Spinal cord (tissue), 10 donors: ENCODE results near the gene TMEM200A. TPM values are rescaled to one million over a fixed set of nuclear protein-coding genes. Genes with fewer than 3 reads are reported as not detected.

Source experiments
- DNase-seq, 6 donors: peaks; one replicate each; pipeline versions ENCODE4 v3.0.0 to v3.0.0-alpha.2; 2013 to 2015; ENCODE audit warnings: low spot score in 6 of 6, low read depth in 4 of 6
- H3K27ac ChIP-seq: one replicate; pipeline ENCODE4 v1.5.1; 2013; ENCODE audit warnings: low read depth, low read length, control low read depth
- H3K27me3 ChIP-seq: one replicate; pipeline ENCODE4 v1.6.1; 2013; ENCODE audit warnings: low read length; ENCODE audit not compliant: control insufficient read depth, insufficient read depth
- H3K36me3 ChIP-seq: one replicate; pipeline ENCODE4 v1.6.1; 2013; ENCODE audit warnings: low read length; ENCODE audit not compliant: control insufficient read depth, insufficient read depth
- H3K4me1 ChIP-seq: one replicate; pipeline ENCODE4 v1.6.1; 2013; ENCODE audit warnings: low read length; ENCODE audit not compliant: control insufficient read depth, insufficient read depth
- H3K4me3 ChIP-seq: one replicate; pipeline ENCODE4 v1.5.1; 2013; ENCODE audit warnings: low read depth, low read length, control low read depth
- H3K9me3 ChIP-seq: one replicate; pipeline ENCODE4 v1.6.1; 2013; ENCODE audit warnings: low read length; ENCODE audit not compliant: control insufficient read depth, insufficient read depth
- WGBS: methylation state at CpG from one replicate; pipeline ENCODE4 v1.1.5; 2013; ENCODE audit warnings: missing lambda C conversion rate; ENCODE audit not compliant: insufficient coverage; 5-methylcytosine and 5-hydroxymethylcytosine counted together
- polyA plus RNA-seq, 2 donors: library from polyadenylated mRNA; unstranded; fragments of 120-200 nt; gene quantifications; one replicate each; pipeline ENCODE4 v1.2.1, GENCODE V29; 2013; ENCODE audit not compliant: insufficient read length in 2 of 2
- total RNA-seq, 2 donors: library from RNA; depleted of rRNA in 1 of 2; stranded (reverse); fragments of 120-200 nt in 1 of 2; fragments of >200 nt in 1 of 2; gene quantifications; one replicate each; pipeline versions ENCODE4 v1.2.3 to v1.2.4, GENCODE V29; 2013 to 2014
- donor health status: healthy.

The TMEM200A gene
- total and polyA plus RNA-seq, 4 donors: 8.8 to 13.6 (median 10.6) TPM

- Histone ChIP-seq H3K9me3 (no peaks in the 10 kb centered on the region), H3K27me3 (no peaks in the 10 kb centered on the region), H3K36me3 (no peaks in the 10 kb centered on the region), H3K4me1 (no peaks in the 10 kb centered on the region), H3K27ac (no peak overlapping the region), H3K4me3 (no peak overlapping the region)
- no CpG with 5 or more reads among the region's 4 CpGs for WGBS
- no peak for DNase-seq
These were observed 67.0 kb downstream of the TMEM200A start for GRCh38 chr6:130432838-130433237.

- H3K36me3 ChIP-seq: no peaks in the 10 kb centered on the region
- H3K4me1 ChIP-seq: no peaks in the 10 kb centered on the region
- H3K4me3 ChIP-seq: no peak overlapping the region
- H3K27ac ChIP-seq: no peak overlapping the region
- H3K27me3 ChIP-seq: no peaks in the 10 kb centered on the region
- no peaks in the 10 kb centered on the region for H3K9me3 ChIP-seq
- WGBS: no CpG with 5 or more reads among the region's 3 CpGs
- DNase-seq: no peak
These were observed 68.5 kb downstream of the TMEM200A start for GRCh38 chr6:130434174-130434873.

GRCh38 chr6:130435181-130435580 is 69.4 kb downstream of the TMEM200A start:
- Histone ChIP-seq H3K27ac (no peak overlapping the region), H3K4me1 (no peaks in the 10 kb centered on the region), H3K36me3 (no peaks in the 10 kb centered on the region), H3K27me3 (no peaks in the 10 kb centered on the region), H3K4me3 (no peak overlapping the region), H3K9me3 (no peaks in the 10 kb centered on the region)
- DNase-seq: no peak
- 91% methylated on average over 4 of the region's 4 CpGs for WGBS

- WGBS: no CpG with 5 or more reads among the region's 1 CpG
- DNase-seq: no peak
- H3K4me1 ChIP-seq: no peaks in the 10 kb centered on the region
- no peaks in the 10 kb centered on the region for H3K36me3 ChIP-seq
- no peaks in the 10 kb centered on the region for H3K27me3 ChIP-seq
- H3K9me3 ChIP-seq: no peaks in the 10 kb centered on the region
- H3K4me3 ChIP-seq: no peak overlapping the region
- H3K27ac ChIP-seq: no peak overlapping the region
These were observed 72.1 kb downstream of the TMEM200A start for GRCh38 chr6:130437961-130438360.

- no peak overlapping the region for H3K4me3 ChIP-seq
- no peaks in the 10 kb centered on the region for H3K4me1 ChIP-seq
- no peaks in the 10 kb centered on the region for H3K9me3 ChIP-seq
- no peaks in the 10 kb centered on the region for H3K27me3 ChIP-seq
- H3K27ac ChIP-seq: no peak overlapping the region
- DNase-seq: no peak
- no peaks in the 10 kb centered on the region for H3K36me3 ChIP-seq
These were observed 81.6 kb downstream of the TMEM200A start for GRCh38 chr6:130447374-130447773.

- no peaks in the 10 kb centered on the region for H3K9me3 ChIP-seq
- WGBS: no CpG with 5 or more reads among the region's 1 CpG
- H3K4me3 ChIP-seq: no peak overlapping the region
- H3K36me3 ChIP-seq: no peaks in the 10 kb centered on the region
- no peak overlapping the region for H3K27ac ChIP-seq
- H3K4me1 ChIP-seq: no peaks in the 10 kb centered on the region
- H3K27me3 ChIP-seq: no peaks in the 10 kb centered on the region
- no peak for DNase-seq
These were observed 86.5 kb downstream of the TMEM200A start for GRCh38 chr6:130452336-130452735.

GRCh38 chr6:130453230-130453629 is 87.4 kb downstream of the TMEM200A start:
- Histone ChIP-seq H3K4me3 (no peak overlapping the region), H3K4me1 (no peaks in the 10 kb centered on the region), H3K36me3 (no peaks in the 10 kb centered on the region), H3K9me3 (no peaks in the 10 kb centered on the region), H3K27me3 (no peaks in the 10 kb centered on the region), H3K27ac (no peak overlapping the region)
- no peak for DNase-seq
- 100% methylated on average over 1 of the region's 5 CpGs for WGBS

- DNase-seq: no peak
- Histone ChIP-seq H3K27ac (no peak overlapping the region), H3K4me3 (no peak overlapping the region), H3K36me3 (no peaks in the 10 kb centered on the region), H3K27me3 (no peaks in the 10 kb centered on the region), H3K9me3 (no peaks in the 10 kb centered on the region), H3K4me1 (no peaks in the 10 kb centered on the region)
- WGBS: 100% methylated on average over 1 of the region's 4 CpGs
These were observed 91.8 kb downstream of the TMEM200A start for GRCh38 chr6:130457605-130458004.

- H3K4me1 ChIP-seq: no peaks in the 10 kb centered on the region
- no peaks in the 10 kb centered on the region for H3K27me3 ChIP-seq
- DNase-seq: no peak
- H3K4me3 ChIP-seq: no peak overlapping the region
- H3K36me3 ChIP-seq: no peaks in the 10 kb centered on the region
- H3K9me3 ChIP-seq: no peaks in the 10 kb centered on the region
- WGBS: 81% methylated on average over 3 of the region's 5 CpGs
- no peak overlapping the region for H3K27ac ChIP-seq
These were observed 93.5 kb downstream of the TMEM200A start for GRCh38 chr6:130459316-130459715.

GRCh38 chr6:130460934-130461333 is 95.1 kb downstream of the TMEM200A start:
- Histone ChIP-seq H3K36me3 (no peaks in the 10 kb centered on the region), H3K27ac (no peak overlapping the region), H3K9me3 (no peaks in the 10 kb centered on the region), H3K4me3 (no peak overlapping the region), H3K4me1 (no peaks in the 10 kb centered on the region), H3K27me3 (no peaks in the 10 kb centered on the region)
- WGBS: no CpG with 5 or more reads among the region's 1 CpG
- DNase-seq: no peak
